Liver (tissue), 3 donors: ENCODE data around the gene OR6P1.

Experiments used
- CTCF ChIP-seq: fragments of 150-350 bp; IDR thresholded peaks from 2 replicates; pipeline ENCODE4 v1.5.1; 2017; ENCODE audit warnings: improper control_type of control experiment, low read depth, low read length; ENCODE audit not compliant: missing input control
- GABPA ChIP-seq, 2 donors: IDR thresholded peaks in 1 of 2; conservative IDR thresholded peaks in 1 of 2; 2 replicates each; pipeline ENCODE4 v1.6.1; 2016; ENCODE audit warnings: antibody characterized with exemption in 2 of 2, mild to moderate bottlenecking in 1 of 2, moderate library complexity in 1 of 2
- HNF4G ChIP-seq: IDR thresholded peaks from 2 replicates; pipeline ENCODE4 v1.6.1; 2016; ENCODE audit warnings: antibody characterized with exemption
- MAX ChIP-seq: IDR thresholded peaks from 2 replicates; pipeline ENCODE4 v1.6.1; 2016; ENCODE audit warnings: antibody characterized with exemption
- REST ChIP-seq: IDR thresholded peaks from 2 replicates; pipeline ENCODE4 v1.6.1; 2016; ENCODE audit warnings: antibody characterized with exemption, mild to moderate bottlenecking
- RXRA ChIP-seq, 2 donors: IDR thresholded peaks; 2 replicates each; pipeline ENCODE4 v1.6.1; 2017 to 2018; ENCODE audit warnings: antibody characterized with exemption in 2 of 2, mild to moderate bottlenecking in 1 of 2
- SP1 ChIP-seq: IDR thresholded peaks from 2 replicates; pipeline ENCODE4 v1.6.1; 2018; ENCODE audit warnings: antibody characterized with exemption, mild to moderate bottlenecking
- YY1 ChIP-seq: IDR thresholded peaks from 2 replicates; pipeline ENCODE4 v1.6.1; 2016; ENCODE audit warnings: antibody characterized with exemption, mild to moderate bottlenecking
- donor health status: healthy.
- donor health status: healthy.

DNA sequence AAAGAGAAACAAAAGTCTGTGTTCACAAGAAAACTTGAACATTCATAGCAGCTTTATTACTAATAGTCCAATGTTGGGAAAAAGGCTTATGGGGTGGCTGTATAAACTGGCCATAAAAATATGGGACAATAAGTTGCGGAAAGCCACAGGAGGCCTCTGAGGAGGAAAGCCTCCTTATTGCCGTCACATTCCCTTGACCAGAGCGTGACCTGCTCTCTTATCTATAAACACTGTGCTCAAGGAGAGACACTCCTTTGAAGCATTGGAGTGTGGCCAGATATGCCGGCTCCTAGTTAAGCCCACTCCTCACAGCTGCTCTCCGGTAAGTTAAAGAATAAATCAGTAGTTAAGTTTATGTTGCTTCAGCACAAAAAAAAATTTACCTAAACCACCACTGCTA lies 35.9 kb downstream of the OR6P1 start:
- TF ChIP-seq YY1 (no peak), CTCF (no peak), HNF4G (no peak), GABPA (IDR thresholded peaks at IDR 0.05 in 1 of 2, conservative IDR thresholded peaks at IDR 0.05 in 1 of 2) (no peak), SP1 (no peak), REST (no peak), MAX (no peak), RXRA (IDR thresholded peaks at IDR 0.05) (no peak)
